ENCODE results near the gene ZNF521.

ZNF521 gene

DNA sequence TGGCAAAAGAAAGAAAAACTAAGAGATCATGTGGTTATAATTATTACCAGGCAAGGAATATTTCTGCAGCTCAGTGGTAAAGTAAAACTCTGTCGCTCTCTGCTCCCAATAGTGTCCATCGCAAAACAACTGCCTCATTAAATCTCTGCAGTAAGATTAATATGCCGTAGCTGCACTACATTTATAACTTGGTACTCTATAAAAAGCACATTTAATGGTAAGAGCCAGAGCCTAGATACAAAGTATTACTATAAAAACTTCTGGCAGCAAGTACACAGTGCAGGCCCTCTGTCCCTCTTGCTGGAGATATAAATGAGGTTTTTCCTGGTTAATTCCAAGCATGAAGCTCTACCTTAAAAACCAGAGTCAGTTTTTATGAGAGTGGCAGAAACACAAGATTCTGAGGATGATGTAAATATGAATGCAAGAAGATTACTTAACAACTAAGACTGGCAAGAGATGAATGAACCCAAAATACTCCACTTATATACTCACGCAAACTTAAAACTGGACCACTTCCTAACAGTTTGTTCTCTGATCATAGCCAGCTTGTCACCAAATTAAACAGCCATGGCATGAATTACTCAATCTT lies 25.5 kb downstream of the ZNF521 start:
- Histone ChIP-seq H3K36me3 (ENCODE audit: low read length) (no peaks in the 10 kb centered on the region), H3K27me3 (ENCODE audit: low read length) (no peaks in the 10 kb centered on the region), H2AFZ (ENCODE audit: low read depth, low read length, severe bottlenecking) (no peak overlapping the region), H3K4me3 (ENCODE audit: insufficient read depth, low read length, poor library complexity, severe bottlenecking) (no peak overlapping the region), H3K9ac (ENCODE audit: low read length) (no peak overlapping the region), H4K20me1 (ENCODE audit: low read depth, low read length) (no peaks in the 10 kb centered on the region), H3K4me2 (ENCODE audit: low read depth, low read length, poor library complexity, severe bottlenecking) (no peak overlapping the region), H3K79me2 (ENCODE audit: insufficient read depth, low read length) (no peaks in the 10 kb centered on the region), H3F3A (ENCODE audit: insufficient read depth) (no peaks in the 10 kb centered on the region), H3K9me3 (ENCODE audit: insufficient read depth, low read length) (no peaks in the 10 kb centered on the region), H3K27ac (ENCODE audit: low read depth, low read length) (no peak overlapping the region), H3K9me2 (replicated peaks; ENCODE audit: insufficient read depth, low read length) (no peaks in the 10 kb centered on the region)
- TF ChIP-seq EZH2phosphoT487 (conservative IDR thresholded peaks at IDR 0.05; ENCODE audit: low read length): no peak
- TF ChIP-seq, protein P1, sequence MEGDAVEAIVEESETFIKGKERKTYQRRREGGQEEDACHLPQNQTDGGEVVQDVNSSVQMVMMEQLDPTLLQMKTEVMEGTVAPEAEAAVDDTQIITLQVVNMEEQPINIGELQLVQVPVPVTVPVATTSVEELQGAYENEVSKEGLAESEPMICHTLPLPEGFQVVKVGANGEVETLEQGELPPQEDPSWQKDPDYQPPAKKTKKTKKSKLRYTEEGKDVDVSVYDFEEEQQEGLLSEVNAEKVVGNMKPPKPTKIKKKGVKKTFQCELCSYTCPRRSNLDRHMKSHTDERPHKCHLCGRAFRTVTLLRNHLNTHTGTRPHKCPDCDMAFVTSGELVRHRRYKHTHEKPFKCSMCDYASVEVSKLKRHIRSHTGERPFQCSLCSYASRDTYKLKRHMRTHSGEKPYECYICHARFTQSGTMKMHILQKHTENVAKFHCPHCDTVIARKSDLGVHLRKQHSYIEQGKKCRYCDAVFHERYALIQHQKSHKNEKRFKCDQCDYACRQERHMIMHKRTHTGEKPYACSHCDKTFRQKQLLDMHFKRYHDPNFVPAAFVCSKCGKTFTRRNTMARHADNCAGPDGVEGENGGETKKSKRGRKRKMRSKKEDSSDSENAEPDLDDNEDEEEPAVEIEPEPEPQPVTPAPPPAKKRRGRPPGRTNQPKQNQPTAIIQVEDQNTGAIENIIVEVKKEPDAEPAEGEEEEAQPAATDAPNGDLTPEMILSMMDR (IDR thresholded peaks at IDR 0.05; ENCODE audit: insufficient read depth, low read length, poor library complexity, severe bottlenecking): no peak

DNA sequence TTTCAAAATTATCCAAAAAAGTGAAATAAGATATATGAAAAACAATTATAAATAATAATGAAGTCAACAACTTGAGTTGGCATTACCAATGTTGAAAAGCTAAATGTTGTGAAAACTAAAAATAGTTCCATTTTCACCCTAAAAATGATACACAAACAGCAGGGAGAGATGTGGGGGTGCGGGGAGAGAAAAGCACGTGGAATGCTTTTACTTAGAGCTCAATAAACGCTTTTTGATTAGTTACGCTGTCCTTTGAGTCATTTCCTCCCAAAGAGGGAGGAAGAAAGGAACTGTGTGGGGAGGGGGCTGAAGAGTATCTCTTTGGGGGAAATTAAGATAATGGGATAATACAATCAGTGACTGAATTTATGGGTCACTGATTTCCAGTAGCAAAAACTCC lies 29.2 kb downstream of the ZNF521 start:
- no peaks in the 10 kb centered on the region for H3F3A ChIP-seq (ENCODE audit: insufficient read depth)
- no peaks in the 10 kb centered on the region for H3K27me3 ChIP-seq (ENCODE audit: low read length)
- no peak overlapping the region for H3K4me2 ChIP-seq (ENCODE audit: low read depth, low read length, poor library complexity, severe bottlenecking)
- no peak overlapping the region for H3K9ac ChIP-seq (ENCODE audit: low read length)
- no peaks in the 10 kb centered on the region for H3K9me3 ChIP-seq (ENCODE audit: insufficient read depth, low read length)
- TF ChIP-seq, protein P1 (IDR thresholded peaks at IDR 0.05; ENCODE audit: insufficient read depth, low read length, poor library complexity, severe bottlenecking): no peak
- TF ChIP-seq EZH2phosphoT487 (conservative IDR thresholded peaks at IDR 0.05; ENCODE audit: low read length): no peak
- H3K27ac ChIP-seq (ENCODE audit: low read depth, low read length): no peak overlapping the region
- no peaks in the 10 kb centered on the region for H3K9me2 ChIP-seq (replicated peaks; ENCODE audit: insufficient read depth, low read length)
- no peak overlapping the region for H3K4me3 ChIP-seq (ENCODE audit: insufficient read depth, low read length, poor library complexity, severe bottlenecking)
- H3K36me3 ChIP-seq (ENCODE audit: low read length): no peaks in the 10 kb centered on the region
- no peaks in the 10 kb centered on the region for H4K20me1 ChIP-seq (ENCODE audit: low read depth, low read length)
- H3K79me2 ChIP-seq (ENCODE audit: insufficient read depth, low read length): no peaks in the 10 kb centered on the region
- H2AFZ ChIP-seq (ENCODE audit: low read depth, low read length, severe bottlenecking): no peak overlapping the region

DNA sequence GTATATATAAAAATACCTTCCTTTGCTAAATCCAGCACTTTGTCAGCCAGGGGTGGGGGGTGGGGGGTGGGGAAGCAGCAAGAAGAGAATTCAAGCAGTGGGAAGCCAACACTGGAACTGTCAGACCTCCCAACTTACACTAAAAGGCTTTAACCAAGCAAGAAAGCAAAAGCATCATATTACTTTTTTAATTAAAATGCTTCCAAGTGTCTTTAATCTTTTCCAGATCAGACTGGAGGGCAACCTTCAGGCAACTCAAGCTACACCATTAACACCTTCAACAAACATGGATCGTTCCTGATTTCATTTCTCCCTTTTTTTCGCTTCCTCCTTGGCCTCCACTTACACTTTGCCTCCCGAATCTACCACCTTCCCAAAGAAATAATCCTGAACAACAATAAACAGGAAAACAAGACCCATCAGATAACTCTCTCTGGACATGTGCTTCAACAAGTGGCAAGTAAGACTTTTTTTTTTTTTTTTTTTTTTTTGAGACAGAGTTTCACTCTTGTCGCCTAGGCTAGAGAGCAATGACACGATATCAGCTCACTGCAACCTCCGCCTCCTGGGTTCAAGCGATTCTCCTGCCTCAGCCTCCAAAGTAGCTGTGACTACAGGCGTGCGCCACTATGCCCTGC lies 35.5 kb downstream of the ZNF521 start:
- Histone ChIP-seq H3K4me2 (ENCODE audit: low read depth, low read length, poor library complexity, severe bottlenecking) (no peak overlapping the region), H3K27me3 (ENCODE audit: low read length) (no peaks in the 10 kb centered on the region), H2AFZ (ENCODE audit: low read depth, low read length, severe bottlenecking) (no peak overlapping the region), H3K27ac (ENCODE audit: low read depth, low read length) (no peak overlapping the region), H3K9me3 (ENCODE audit: insufficient read depth, low read length) (no peaks in the 10 kb centered on the region), H3K79me2 (ENCODE audit: insufficient read depth, low read length) (no peaks in the 10 kb centered on the region), H3K4me3 (ENCODE audit: insufficient read depth, low read length, poor library complexity, severe bottlenecking) (no peak overlapping the region), H4K20me1 (ENCODE audit: low read depth, low read length) (no peaks in the 10 kb centered on the region), H3K9me2 (replicated peaks; ENCODE audit: insufficient read depth, low read length) (no peaks in the 10 kb centered on the region), H3K9ac (ENCODE audit: low read length) (no peak overlapping the region), H3K36me3 (ENCODE audit: low read length) (no peaks in the 10 kb centered on the region), H3F3A (ENCODE audit: insufficient read depth) (no peaks in the 10 kb centered on the region)
- TF ChIP-seq EZH2phosphoT487 (conservative IDR thresholded peaks at IDR 0.05; ENCODE audit: low read length): no peak
- TF ChIP-seq, protein P1 (IDR thresholded peaks at IDR 0.05; ENCODE audit: insufficient read depth, low read length, poor library complexity, severe bottlenecking): no peak

Measured in SU-DHL-6 (cell line).